Endothelial cell of umbilical vein (primary cell): ENCODE data around the gene PPM1M. TPM values are rescaled to one million over a fixed set of nuclear protein-coding genes. Genes with fewer than 3 reads are reported as not detected.
A peak's percentile ranks its signal among the peaks of the same experiment; 100 is the strongest.

Experiments
- BruUV-seq: library from RNA; stranded (reverse); fragments of 400-500 nt; replicated peaks from 2 replicates; lab custom pipeline; 2021; lab: Mats Ljungman, UMichigan
- CTCF ChIA-PET: fragments of 300-600, 350-600 bp; sonication (Branson Sonifier 250); formaldehyde crosslinking; loops from one replicate; lab custom pipeline; 2021; ENCODE audit warnings: antibody characterized with exemption, inconsistent platforms; lab: Charles Lee
- POLR2A ChIA-PET: fragments of 300-600, 350-600 bp; sonication (Branson Sonifier 250); formaldehyde crosslinking; loops from one replicate; lab custom pipeline; 2021; ENCODE audit warnings: antibody characterized with exemption, inconsistent platforms; lab: Charles Lee
- DNase-seq: peaks from one replicate; pipeline ENCODE4 v3.0.0-alpha.2; 2011; ENCODE audit warnings: low read depth, low spot score
- FAIRE-seq: peaks from 2 replicates; lab custom pipeline; 2011; peaks lifted over from hg19 to GRCh38; lab: Jason Lieb, UNC
- H2AFZ ChIP-seq: 2 replicates; pipeline ENCODE4 v1.6.0; 2012; ENCODE audit warnings: low read depth, low read length, control low read depth, inconsistent platforms
- H3K27ac ChIP-seq: 2 replicates; pipeline ENCODE4 v1.5.1; 2011; ENCODE audit warnings: low read depth, mild to moderate bottlenecking, control low read depth, low read length, moderate library complexity; ENCODE audit not compliant: insufficient read depth
- H3K27me3 ChIP-seq, 2 experiments: 2 replicates each; pipeline versions ENCODE4 v1.6.0 to v1.6.1; 2011; ENCODE audit warnings: low read length in 2 of 2, mixed read lengths in 1 of 2; ENCODE audit not compliant: control insufficient read depth in 2 of 2, insufficient read depth in 2 of 2
- H3K36me3 ChIP-seq, 2 experiments: 2 replicates in 1 of 2; 3 replicates in 1 of 2; pipeline ENCODE4 v1.5.1; 2011; ENCODE audit warnings: low read length in 2 of 2, mild to moderate bottlenecking in 1 of 2, moderate library complexity in 1 of 2; ENCODE audit not compliant: control insufficient read depth in 2 of 2, insufficient read depth in 2 of 2; ENCODE audit errors: extremely low read depth in 1 of 2
- H3K4me1 ChIP-seq: 3 replicates; pipeline ENCODE4 v1.5.1; 2011; ENCODE audit warnings: mild to moderate bottlenecking, low read length; ENCODE audit not compliant: control insufficient read depth, insufficient read depth; ENCODE audit errors: extremely low read depth
- H3K4me2 ChIP-seq: 2 replicates; pipeline ENCODE4 v1.6.1; 2011; ENCODE audit warnings: low read length, control low read depth, mixed read lengths; ENCODE audit not compliant: insufficient read depth
- H3K4me3 ChIP-seq, 3 experiments: fragments of 200-600 bp in 1 of 3; sonication (generic), shearing (Covaris generic) in 1 of 3; replicated peaks in 1 of 3; 2 replicates each; pipeline ENCODE4 v1.5.1; 2011 to 2016; ENCODE audit warnings: control low read depth in 3 of 3, low read length in 3 of 3, mild to moderate bottlenecking in 2 of 3, inconsistent platforms in 1 of 3, low read depth in 1 of 3, moderate library complexity in 1 of 3; ENCODE audit not compliant: insufficient read depth in 1 of 3
- H3K79me2 ChIP-seq: 2 replicates; pipeline ENCODE4 v1.6.0; 2012; ENCODE audit warnings: low read length, inconsistent platforms; ENCODE audit not compliant: control insufficient read depth, insufficient read depth
- H3K9ac ChIP-seq: replicated peaks from 2 replicates; pipeline ENCODE3; 2011; ENCODE audit warnings: low read length, control low read depth; ENCODE audit not compliant: insufficient read depth; ENCODE audit errors: extremely low read depth
- H3K9me1 ChIP-seq: replicated peaks from 3 replicates; pipeline ENCODE4 v1.6.0; 2011; ENCODE audit warnings: mild to moderate bottlenecking, low read length; ENCODE audit not compliant: control insufficient read depth, insufficient read depth; ENCODE audit errors: extremely low read depth
- H3K9me3 ChIP-seq: replicated peaks from 2 replicates; pipeline ENCODE4 v1.5.1; 2012; ENCODE audit warnings: low read length, inconsistent platforms; ENCODE audit not compliant: control insufficient read depth, insufficient read depth
- H4K20me1 ChIP-seq: replicated peaks from 2 replicates; pipeline ENCODE3; 2011; ENCODE audit warnings: mild to moderate bottlenecking, low read length; ENCODE audit not compliant: control insufficient read depth, insufficient read depth; ENCODE audit errors: extremely low read depth
- EZH2 ChIP-seq: IDR thresholded peaks from 2 replicates; pipeline ENCODE4 v1.6.1; 2012; ENCODE audit warnings: borderline replicate concordance, low read depth, mild to moderate bottlenecking, moderate library complexity, low read length, inconsistent platforms; ENCODE audit not compliant: severe bottlenecking
- MAX ChIP-seq: IDR thresholded peaks from 2 replicates; pipeline ENCODE4 v1.6.1; 2011; ENCODE audit not compliant: insufficient read depth, insufficient read length
- POLR2A ChIP-seq: IDR thresholded peaks from 2 replicates; pipeline ENCODE4 v1.6.1; 2012; ENCODE audit warnings: low read depth, mild to moderate bottlenecking, control low read depth, low read length
- dilution Hi-C: fragments of 300-500 bp; cut with MboI; formaldehyde crosslinking; loops from one replicate; pipeline ENCODE4 v1.15.0; 2019; ENCODE audit warnings: low sequenced_read_pairs; ENCODE audit not compliant: extremely low pct_ligation_motif_present
- intact Hi-C: fragments of 100-400 bp; cut with micrococcal nuclease; formaldehyde crosslinking; loops from one replicate; pipeline ENCODE4 v1.10.0; 2022
- polyA plus RNA-seq, 4 experiments: library from polyadenylated mRNA; depleted of rRNA in 3 of 4; stranded (reverse) in 3 of 4; unstranded in 1 of 4; fragments of >200 nt; gene quantifications; 2 replicates each; pipeline versions ENCODE4 v1.2.1 to v1.2.3, GENCODE V29; 2011 to 2012; ENCODE audit warnings: missing spikeins in 1 of 4
- total RNA-seq: library from RNA; stranded (reverse); gene quantifications from 2 replicates; pipeline ENCODE4 v1.2.3, GENCODE V29; 2021
- TF ChIP-seq, protein P1 (sequence below), 2 donors: IDR thresholded peaks; 1 replicate in 1 of 2; 2 replicates in 1 of 2; pipeline ENCODE4 v1.5.1; 2011; ENCODE audit warnings: low read length in 2 of 2, mild to moderate bottlenecking in 2 of 2, moderate library complexity in 2 of 2, control low read depth in 1 of 2, inconsistent platforms in 1 of 2, low read depth in 1 of 2; ENCODE audit not compliant: insufficient read depth in 1 of 2; ENCODE audit errors: extremely low read depth in 1 of 2

The PPM1M gene
- total and polyA plus RNA-seq, 2 donors (not counting 3 experiments of a cell fraction or from before 2014, with no cell fraction given) = 13.7 to 19.4 TPM

DNA sequence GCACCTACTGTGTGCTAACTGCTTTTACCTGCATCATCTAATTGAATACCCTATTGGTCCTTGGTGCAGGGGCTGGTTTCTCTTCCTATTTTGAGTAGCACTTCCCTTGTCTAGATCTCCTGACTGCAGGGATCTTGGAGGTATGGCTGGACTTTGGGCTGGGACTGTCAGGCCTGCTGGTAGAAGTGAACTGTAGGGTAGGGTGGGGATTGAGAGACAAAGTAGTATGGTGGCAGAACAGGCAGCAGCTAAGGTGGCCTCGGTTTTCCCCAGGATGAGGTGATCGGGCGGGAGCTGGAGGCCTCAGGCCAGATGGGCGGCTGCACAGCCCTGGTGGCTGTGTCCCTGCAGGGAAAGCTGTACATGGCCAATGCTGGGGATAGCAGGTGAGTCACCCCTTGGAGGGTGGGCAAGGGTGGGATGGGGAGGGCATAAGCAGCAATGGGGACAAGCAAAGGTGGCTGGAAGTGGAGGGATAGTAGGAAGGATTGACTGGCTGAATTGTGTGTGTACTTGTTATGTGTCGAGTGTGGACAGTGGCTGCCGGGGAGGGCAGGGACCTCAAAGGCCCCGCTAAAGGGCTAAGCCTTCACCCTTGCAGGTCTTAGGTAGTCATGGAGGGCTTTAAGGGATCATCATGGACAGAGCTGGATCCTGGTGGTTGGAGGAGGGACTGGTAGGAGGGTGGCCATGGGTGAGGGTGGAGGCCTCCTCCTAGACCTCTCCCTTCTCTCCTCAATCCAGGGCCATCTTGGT is 2.0 kb downstream of the PPM1M start:
- H3K4me3 ChIP-seq = no peak overlapping the region
- no peak overlapping the region for H3K9ac ChIP-seq
- DNase-seq (no peak), FAIRE-seq (no peak)
- TF ChIP-seq MAX (no peak), EZH2 (no peak), POLR2A (peak; percentile 8)
- H3K36me3 ChIP-seq = peaks cover 0 to 13% of the 10 kb centered on the region in 2 experiments
- peaks cover 24% of the 10 kb centered on the region for H3K4me1 ChIP-seq
- no peaks in the 10 kb centered on the region for H3K79me2 ChIP-seq
- no peak overlapping the region for H2AFZ ChIP-seq
- ChIA-PET CTCF (interaction anchor here (1.3 to 2.4 kb wide), 3 partner anchors 9 to 91 kb away, joined by 5 to 12 read pairs (median 9); partner anchors contain the start of gene TWF2), POLR2A (no interaction called here)
- no peaks in the 10 kb centered on the region for H3K9me1 ChIP-seq
- intact Hi-C loops (no loop called here), dilution Hi-C loops (no loop called here)
- H3K4me2 ChIP-seq = no peak overlapping the region
- no peak overlapping the region for H3K27ac ChIP-seq
- H3K9me3 ChIP-seq = no peaks in the 10 kb centered on the region
- H4K20me1 ChIP-seq = no peaks in the 10 kb centered on the region
- BruUV-seq = no TSS peak
- no peaks in the 10 kb centered on the region for H3K27me3 ChIP-seq

DNA sequence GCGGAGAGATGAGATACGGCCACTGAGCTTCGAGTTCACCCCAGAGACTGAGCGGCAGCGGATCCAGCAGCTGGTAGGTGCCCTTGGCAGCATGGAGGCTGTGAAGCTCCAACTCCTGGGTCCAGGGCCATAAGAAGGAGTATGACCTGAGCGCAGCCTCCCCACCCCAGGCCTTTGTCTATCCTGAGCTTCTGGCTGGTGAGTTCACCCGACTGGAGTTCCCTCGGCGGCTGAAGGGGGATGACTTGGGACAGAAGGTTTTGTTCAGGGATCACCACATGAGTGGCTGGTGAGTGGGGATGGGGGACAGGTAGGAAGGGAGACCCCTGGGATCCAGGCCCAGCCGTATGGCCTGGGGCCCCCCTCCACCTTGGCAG is 2.6 kb downstream of the PPM1M start:
- DNase-seq (no peak), FAIRE-seq (no peak)
- no peak overlapping the region for H3K4me3 ChIP-seq
- no peak overlapping the region for H3K9ac ChIP-seq
- BruUV-seq = no TSS peak
- CTCF ChIA-PET = interaction anchor here (1.3 to 2.4 kb wide), 5 partner anchors 9 to 91 kb away, joined by 5 to 12 read pairs (median 9); partner anchors contain the start of gene TWF2
- no peak overlapping the region for H3K27ac ChIP-seq
- H4K20me1 ChIP-seq = no peaks in the 10 kb centered on the region
- dilution Hi-C loops (no loop called here), intact Hi-C loops (no loop called here)
- no peak overlapping the region for H2AFZ ChIP-seq
- peaks cover 24% of the 10 kb centered on the region for H3K4me1 ChIP-seq
- H3K9me1 ChIP-seq = no peaks in the 10 kb centered on the region
- H3K4me2 ChIP-seq = no peak overlapping the region
- no peaks in the 10 kb centered on the region for H3K27me3 ChIP-seq
- no peaks in the 10 kb centered on the region for H3K9me3 ChIP-seq
- peaks cover 0 to 13% of the 10 kb centered on the region in 2 experiments for H3K36me3 ChIP-seq
- H3K79me2 ChIP-seq = no peaks in the 10 kb centered on the region
- POLR2A ChIA-PET = no interaction called here
- TF ChIP-seq, protein P1, sequence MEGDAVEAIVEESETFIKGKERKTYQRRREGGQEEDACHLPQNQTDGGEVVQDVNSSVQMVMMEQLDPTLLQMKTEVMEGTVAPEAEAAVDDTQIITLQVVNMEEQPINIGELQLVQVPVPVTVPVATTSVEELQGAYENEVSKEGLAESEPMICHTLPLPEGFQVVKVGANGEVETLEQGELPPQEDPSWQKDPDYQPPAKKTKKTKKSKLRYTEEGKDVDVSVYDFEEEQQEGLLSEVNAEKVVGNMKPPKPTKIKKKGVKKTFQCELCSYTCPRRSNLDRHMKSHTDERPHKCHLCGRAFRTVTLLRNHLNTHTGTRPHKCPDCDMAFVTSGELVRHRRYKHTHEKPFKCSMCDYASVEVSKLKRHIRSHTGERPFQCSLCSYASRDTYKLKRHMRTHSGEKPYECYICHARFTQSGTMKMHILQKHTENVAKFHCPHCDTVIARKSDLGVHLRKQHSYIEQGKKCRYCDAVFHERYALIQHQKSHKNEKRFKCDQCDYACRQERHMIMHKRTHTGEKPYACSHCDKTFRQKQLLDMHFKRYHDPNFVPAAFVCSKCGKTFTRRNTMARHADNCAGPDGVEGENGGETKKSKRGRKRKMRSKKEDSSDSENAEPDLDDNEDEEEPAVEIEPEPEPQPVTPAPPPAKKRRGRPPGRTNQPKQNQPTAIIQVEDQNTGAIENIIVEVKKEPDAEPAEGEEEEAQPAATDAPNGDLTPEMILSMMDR (IDR thresholded peaks at IDR 0.05; ENCODE audit: extremely low read depth in 1 of 2, insufficient read depth in 1 of 2, low read depth in 1 of 2, low read length in 2 of 2) = no peak
